ENCODE results near the gene BRPF1. TPM values are rescaled to one million over a fixed set of nuclear protein-coding genes. Genes with fewer than 3 reads are reported as not detected.

The BRPF1 gene
- total RNA-seq, 6 experiments from 2014 or later: 3.5 to 5.4 (median 5.1) TPM

DNA sequence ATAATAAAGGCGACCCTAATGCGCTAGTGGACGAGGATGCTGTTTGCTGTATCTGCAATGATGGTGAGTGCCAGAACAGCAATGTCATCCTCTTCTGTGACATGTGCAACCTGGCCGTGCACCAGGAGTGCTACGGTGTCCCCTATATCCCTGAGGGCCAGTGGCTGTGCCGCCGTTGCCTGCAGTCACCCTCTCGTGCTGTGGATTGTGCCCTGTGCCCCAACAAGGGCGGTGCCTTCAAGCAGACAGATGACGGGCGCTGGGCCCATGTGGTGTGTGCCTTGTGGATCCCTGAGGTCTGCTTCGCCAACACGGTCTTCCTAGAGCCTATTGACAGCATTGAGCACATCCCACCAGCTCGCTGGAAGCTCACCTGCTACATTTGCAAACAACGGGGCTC, 7.6 kb downstream of the BRPF1 start:
- intact Hi-C loops (cut with DNase I): no loop called here
- WGBS (ENCODE audit: insufficient coverage, low coverage, low lambda C conversion rate, missing lambda C conversion rate): 91% methylated on average over 4 of the region's 15 CpGs
- H3K27ac ChIP-seq: no peak overlapping the region
- TF ChIP-seq CTCF (IDR thresholded peaks at IDR 0.05) (no peak), POLR2A (IDR thresholded peaks at IDR 0.05) (no peak)
- no peak overlapping the region for H3K4me3 ChIP-seq
- H3K4me1 ChIP-seq: no peaks in the 10 kb centered on the region
- DNase-seq (no peak), ATAC-seq (no peak)
- no peaks in the 10 kb centered on the region for H3K27me3 ChIP-seq
- H3K9me3 ChIP-seq: no peaks in the 10 kb centered on the region
- peaks cover 11 to 89% (median 43%) of the 10 kb centered on the region in 4 donors for H3K36me3 ChIP-seq

GRCh38 chr3:9742560-9742959, 11.0 kb downstream of the BRPF1 start:
- peaks cover 11 to 98% (median 51%) of the 10 kb centered on the region in 4 donors for H3K36me3 ChIP-seq
- H3K4me1 ChIP-seq: no peaks in the 10 kb centered on the region
- no CpG with 5 or more reads among the region's 1 CpG for WGBS (ENCODE audit: insufficient coverage, low coverage, low lambda C conversion rate, missing lambda C conversion rate)
- DNase-seq (no peak), ATAC-seq (no peak)
- no peaks in the 10 kb centered on the region for H3K9me3 ChIP-seq
- H3K27me3 ChIP-seq: no peaks in the 10 kb centered on the region
- intact Hi-C loops (cut with DNase I): no loop called here
- H3K4me3 ChIP-seq: no peak overlapping the region
- H3K27ac ChIP-seq: no peak overlapping the region
- no peak for TF ChIP-seq POLR2A (IDR thresholded peaks at IDR 0.05)

DNA sequence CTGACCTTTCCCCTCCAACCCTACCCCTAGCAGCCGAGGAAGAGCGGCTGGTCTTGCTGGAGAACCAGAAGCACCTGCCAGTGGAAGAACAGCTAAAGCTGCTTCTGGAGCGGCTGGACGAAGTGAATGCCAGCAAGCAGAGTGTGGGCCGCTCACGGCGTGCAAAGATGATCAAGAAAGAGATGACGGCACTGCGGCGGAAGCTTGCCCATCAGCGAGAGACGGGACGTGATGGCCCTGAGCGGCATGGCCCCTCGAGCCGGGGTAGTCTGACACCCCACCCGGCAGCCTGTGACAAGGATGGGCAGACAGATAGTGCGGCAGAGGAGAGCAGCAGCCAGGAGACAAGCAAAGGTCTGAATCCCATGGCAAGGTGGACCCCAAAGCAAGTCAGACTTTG, 12.0 kb downstream of the BRPF1 start:
- H3K4me1 ChIP-seq: no peaks in the 10 kb centered on the region
- H3K27me3 ChIP-seq: no peaks in the 10 kb centered on the region
- peaks cover 11 to 89% (median 49%) of the 10 kb centered on the region in 4 donors for H3K36me3 ChIP-seq
- ATAC-seq (no peak), DNase-seq (no peak)
- H3K4me3 ChIP-seq: no peak overlapping the region
- WGBS (ENCODE audit: insufficient coverage, low coverage, low lambda C conversion rate, missing lambda C conversion rate): 95% methylated on average over 14 of the region's 18 CpGs
- H3K9me3 ChIP-seq: no peaks in the 10 kb centered on the region
- TF ChIP-seq POLR2A (IDR thresholded peaks at IDR 0.05) (no peak), CTCF (IDR thresholded peaks at IDR 0.05) (no peak)
- intact Hi-C loops (cut with DNase I): no loop called here
- no peak overlapping the region for H3K27ac ChIP-seq

GRCh38 chr3:9744162-9744561, 12.6 kb downstream of the BRPF1 start:
- WGBS (ENCODE audit: insufficient coverage, low coverage, low lambda C conversion rate, missing lambda C conversion rate): 100% methylated on average over 1 of the region's 13 CpGs
- intact Hi-C loops (cut with DNase I): no loop called here
- DNase-seq: no peak

GRCh38 chr3:9745521-9745920, 14.0 kb downstream of the BRPF1 start:
- Histone ChIP-seq H3K27ac (no peak overlapping the region), H3K27me3 (no peaks in the 10 kb centered on the region), H3K4me3 (no peak overlapping the region), H3K36me3 (peaks cover 4 to 70% (median 34%) of the 10 kb centered on the region in 4 donors), H3K9me3 (no peaks in the 10 kb centered on the region), H3K4me1 (peaks cover 0 to 5% (median under 1%) of the 10 kb centered on the region in 4 donors)
- ATAC-seq (no peak), DNase-seq (no peak)
- TF ChIP-seq POLR2A (IDR thresholded peaks at IDR 0.05) (no peak), CTCF (IDR thresholded peaks at IDR 0.05) (no peak)
- 89% methylated on average over 5 of the region's 12 CpGs for WGBS (ENCODE audit: insufficient coverage, low coverage, low lambda C conversion rate, missing lambda C conversion rate)
- intact Hi-C loops (cut with DNase I): no loop called here

More at GRCh38 chr3:9744162-9744561, 12.6 kb downstream of the BRPF1 start:
- Histone ChIP-seq H3K4me3 (no peak overlapping the region), H3K27ac (no peak overlapping the region), H3K36me3 (peaks cover 11 to 83% (median 45%) of the 10 kb centered on the region in 4 donors), H3K4me1 (peaks cover 0 to 3% (median 0%) of the 10 kb centered on the region in 4 donors), H3K9me3 (no peaks in the 10 kb centered on the region), H3K27me3 (no peaks in the 10 kb centered on the region)
- ATAC-seq: no peak
- TF ChIP-seq CTCF (IDR thresholded peaks at IDR 0.05) (no peak), POLR2A (IDR thresholded peaks at IDR 0.05) (no peak)

Data from right lobe of liver (tissue), 6 donors.